T-helper 9 cell (primary cell): ENCODE data around the gene TNNI2.
"Not testable (repeated sequence)": the region's sequence is repeated elsewhere in the genome, so short reads cannot be mapped to it uniquely, and the experiment has no call there.

ENCODE experiments used
- DNase-seq: peaks from one replicate; pipeline ENCODE4 v3.0.0-alpha.2; 2020
- total RNA-seq, 2 donors: gene quantifications; one replicate each; lab custom pipeline; 2026; lab: John Stamatoyannopoulos, UW

Gene TNNI2
- 0 reads per million in 2 donors for total RNA-seq

GRCh38 chr11:1838426-1839144 is at the start of gene TNNI2:
Gene TNNI2, plus strand, starts transcription at chr11:1838981. Its CDS starts 716 bp downstream, at chr11:1839697.
- no peak for DNase-seq

GRCh38 chr11:1791912-1792311 is 46.9 kb upstream of the TNNI2 start:
- no peak for DNase-seq

- no peak for DNase-seq
Measured at GRCh38 chr11:1792461-1792860, 46.3 kb upstream of the TNNI2 start.

GRCh38 chr11:1793081-1793480 is 45.7 kb upstream of the TNNI2 start:
- DNase-seq: no peak

- no peak for DNase-seq
Measured at GRCh38 chr11:1796413-1797011, 42.3 kb upstream of the TNNI2 start.

- no peak for DNase-seq
Measured at GRCh38 chr11:1797391-1798125, 41.2 kb upstream of the TNNI2 start.

GRCh38 chr11:1803246-1803645 is 35.5 kb upstream of the TNNI2 start:
- no peak for DNase-seq

GRCh38 chr11:1803835-1804519 is 34.8 kb upstream of the TNNI2 start:
- DNase-seq: not testable (repeated sequence)

- DNase-seq: no peak
Measured at GRCh38 chr11:1805525-1805924, 33.3 kb upstream of the TNNI2 start.

- no peak for DNase-seq
Measured at GRCh38 chr11:1807264-1807995, 31.4 kb upstream of the TNNI2 start.

- no peak for DNase-seq
Measured at GRCh38 chr11:1810761-1811160, 28.0 kb upstream of the TNNI2 start.

GRCh38 chr11:1812274-1812673 is 26.5 kb upstream of the TNNI2 start:
- no peak for DNase-seq

- DNase-seq: no peak
Measured at GRCh38 chr11:1812801-1813200, 26.0 kb upstream of the TNNI2 start.

- not testable (repeated sequence) for DNase-seq
Measured at GRCh38 chr11:1813356-1813755, 25.4 kb upstream of the TNNI2 start.

GRCh38 chr11:1814691-1815090 is 24.1 kb upstream of the TNNI2 start:
- no peak for DNase-seq

GRCh38 chr11:1815311-1815710 is 23.5 kb upstream of the TNNI2 start:
- DNase-seq: no peak

- DNase-seq: no peak
Measured at GRCh38 chr11:1815751-1816150, 23.0 kb upstream of the TNNI2 start.

- no peak for DNase-seq
Measured at GRCh38 chr11:1817000-1817399, 21.8 kb upstream of the TNNI2 start.

- DNase-seq: no peak
Measured at GRCh38 chr11:1817511-1817910, 21.3 kb upstream of the TNNI2 start.

GRCh38 chr11:1819074-1819473 is 19.7 kb upstream of the TNNI2 start:
- DNase-seq: no peak

GRCh38 chr11:1820463-1821325 is 18.1 kb upstream of the TNNI2 start:
- DNase-seq: no peak

- DNase-seq: no peak
Measured at GRCh38 chr11:1821562-1821961, 17.2 kb upstream of the TNNI2 start.
